Thyroid gland (tissue), 4 donors: Measurements from ENCODE around the gene EML5.

Experiments used
- CTCF ChIP-seq, 6 experiments: fragments of 200-600 bp in 3 of 6; fragments of 450-650 bp in 3 of 6; sonication (generic) in 3 of 6; IDR thresholded peaks; one replicate each; pipeline ENCODE4 v1.5.1; 2016 to 2019; ENCODE audit warnings: antibody characterized with exemption in 6 of 6, mild to moderate bottlenecking in 2 of 6, inconsistent platforms in 1 of 6, moderate library complexity in 1 of 6
- POLR2A ChIP-seq, 2 donors: fragments of 450-650 bp; IDR thresholded peaks; one replicate each; pipeline ENCODE4 v1.6.1; 2017; ENCODE audit warnings: antibody characterized with exemption in 2 of 2, mild to moderate bottlenecking in 2 of 2, moderate library complexity in 1 of 2

- no peak for TF ChIP-seq POLR2A (IDR thresholded peaks at IDR 0.05)
- TF ChIP-seq CTCF (IDR thresholded peaks at IDR 0.05) = no peak
Measured at GRCh38 chr14:88749139-88749538, 43.6 kb downstream of the EML5 start.
